ENCODE results near the gene SLC20A1. TPM values are rescaled to one million over a fixed set of nuclear protein-coding genes. Genes with fewer than 3 reads are reported as not detected.

Gene SLC20A1
- total RNA-seq, 1 experiment from 2014 or later, result 209 TPM

DNA sequence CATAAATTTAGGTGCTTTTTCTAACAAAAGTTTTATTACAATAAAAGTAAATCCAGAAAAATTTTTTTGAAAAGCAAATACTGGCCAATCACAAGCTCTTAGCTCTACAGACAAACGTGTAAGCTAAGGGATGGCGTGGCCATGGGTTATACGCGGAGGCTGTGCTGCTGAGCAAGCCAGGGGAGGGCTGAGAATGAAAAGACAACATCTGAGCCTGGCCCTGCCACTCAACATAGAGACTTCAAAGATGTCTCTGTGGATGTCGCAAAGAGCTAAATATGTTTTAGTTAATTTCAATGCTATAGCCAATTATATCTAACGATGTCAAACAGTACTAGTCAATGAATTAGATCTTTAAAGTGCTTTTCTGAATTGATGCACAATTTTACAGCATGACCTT is 41.8 kb downstream of the SLC20A1 start:
- POLR2A ChIA-PET (ENCODE audit: unreplicated experiment), result interaction anchor here (0.5 kb wide), 1 partner anchor 29 kb away, joined by 3 read pairs; no protein-coding TSS in a partner anchor
- no peaks in the 10 kb centered on the region for H3K9me2 ChIP-seq (replicated peaks; ENCODE audit: low read length)
- no TSS peak for BruUV-seq (replicated peaks)
- H2AFZ ChIP-seq (ENCODE audit: low read length), result no peak overlapping the region
- no peaks in the 10 kb centered on the region for H3K36me3 ChIP-seq (ENCODE audit: low read depth, low read length)
- H3K27me3 ChIP-seq (ENCODE audit: low read length), result no peaks in the 10 kb centered on the region
- no peak overlapping the region for H3K4me2 ChIP-seq (ENCODE audit: low read length)
- H3K9me3 ChIP-seq (ENCODE audit: low read length), result no peaks in the 10 kb centered on the region
- H3K79me2 ChIP-seq (ENCODE audit: low read length), result no peaks in the 10 kb centered on the region
- H3F3A ChIP-seq (ENCODE audit: low read length, unreplicated experiment), result no peaks in the 10 kb centered on the region
- no peaks in the 10 kb centered on the region for H4K20me1 ChIP-seq (ENCODE audit: low read length)
- H3K4me3 ChIP-seq (ENCODE audit: low read length), result no peak overlapping the region
- TF ChIP-seq EZH2phosphoT487 (IDR thresholded peaks at IDR 0.05; ENCODE audit: borderline replicate concordance, low read length) (no peak), EZH2 (IDR thresholded peaks at IDR 0.05; ENCODE audit: low read length, unreplicated experiment) (no peak)
- TF ChIP-seq, protein P1, sequence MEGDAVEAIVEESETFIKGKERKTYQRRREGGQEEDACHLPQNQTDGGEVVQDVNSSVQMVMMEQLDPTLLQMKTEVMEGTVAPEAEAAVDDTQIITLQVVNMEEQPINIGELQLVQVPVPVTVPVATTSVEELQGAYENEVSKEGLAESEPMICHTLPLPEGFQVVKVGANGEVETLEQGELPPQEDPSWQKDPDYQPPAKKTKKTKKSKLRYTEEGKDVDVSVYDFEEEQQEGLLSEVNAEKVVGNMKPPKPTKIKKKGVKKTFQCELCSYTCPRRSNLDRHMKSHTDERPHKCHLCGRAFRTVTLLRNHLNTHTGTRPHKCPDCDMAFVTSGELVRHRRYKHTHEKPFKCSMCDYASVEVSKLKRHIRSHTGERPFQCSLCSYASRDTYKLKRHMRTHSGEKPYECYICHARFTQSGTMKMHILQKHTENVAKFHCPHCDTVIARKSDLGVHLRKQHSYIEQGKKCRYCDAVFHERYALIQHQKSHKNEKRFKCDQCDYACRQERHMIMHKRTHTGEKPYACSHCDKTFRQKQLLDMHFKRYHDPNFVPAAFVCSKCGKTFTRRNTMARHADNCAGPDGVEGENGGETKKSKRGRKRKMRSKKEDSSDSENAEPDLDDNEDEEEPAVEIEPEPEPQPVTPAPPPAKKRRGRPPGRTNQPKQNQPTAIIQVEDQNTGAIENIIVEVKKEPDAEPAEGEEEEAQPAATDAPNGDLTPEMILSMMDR (conservative IDR thresholded peaks at IDR 0.05; ENCODE audit: low read depth, low read length), result no peak
- ATAC-seq, result no peak
- H3K27ac ChIP-seq (ENCODE audit: low read length), result no peak overlapping the region
- H3K4me1 ChIP-seq (ENCODE audit: insufficient read depth, low read length), result peaks cover 39% of the 10 kb centered on the region
- CTCF ChIA-PET, result no interaction called here
- H3K9ac ChIP-seq (ENCODE audit: low read length), result no peak overlapping the region
- intact Hi-C loops (cut with micrococcal nuclease), result no loop called here
- DNase-seq, result no peak

DNA sequence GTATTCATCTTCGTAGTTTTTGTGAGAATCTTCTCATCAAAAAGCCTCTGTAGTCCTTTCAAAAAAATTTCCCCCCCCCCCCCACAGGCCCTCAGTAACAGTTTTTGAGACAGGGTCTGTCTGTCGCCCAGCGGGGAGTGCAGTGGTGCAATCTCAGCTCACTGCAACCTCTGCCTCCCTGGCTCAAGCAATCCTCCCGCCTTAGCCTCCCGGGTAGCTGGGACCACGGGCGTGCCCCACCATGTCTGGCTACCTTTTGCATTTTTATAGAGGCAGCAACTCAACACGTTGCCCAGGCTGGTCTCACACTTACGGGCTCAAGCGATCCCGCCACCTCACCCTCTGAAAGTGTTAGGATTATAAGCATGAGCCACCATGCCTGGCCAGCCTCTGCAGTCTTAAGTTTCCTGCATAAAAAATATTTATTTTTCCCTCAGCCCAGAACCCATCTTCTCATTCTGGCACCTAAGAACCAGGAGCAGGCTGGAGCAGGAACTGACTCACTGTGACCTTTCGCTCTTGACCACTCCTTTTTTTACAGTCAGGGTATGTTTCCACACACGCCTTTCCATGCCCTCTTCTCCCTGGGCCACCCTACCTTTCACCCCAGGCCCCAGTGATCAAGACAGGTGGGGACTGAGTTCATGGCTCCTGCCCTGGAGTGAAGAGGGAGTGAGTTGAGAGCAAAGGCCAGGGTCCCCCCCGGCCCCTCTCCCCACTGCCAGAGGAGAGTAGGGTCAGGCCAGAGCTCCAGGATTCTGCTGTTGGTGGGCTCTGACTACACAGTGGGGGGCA is 42.5 kb downstream of the SLC20A1 start:
- no peaks in the 10 kb centered on the region for H4K20me1 ChIP-seq (ENCODE audit: low read length)
- no peaks in the 10 kb centered on the region for H3K79me2 ChIP-seq (ENCODE audit: low read length)
- peak overlapping the region; percentile 65 for H3K27ac ChIP-seq (ENCODE audit: low read length)
- H3F3A ChIP-seq (ENCODE audit: low read length, unreplicated experiment), result no peaks in the 10 kb centered on the region
- ChIA-PET POLR2A (ENCODE audit: unreplicated experiment) (no interaction called here), CTCF (no interaction called here)
- no peaks in the 10 kb centered on the region for H3K36me3 ChIP-seq (ENCODE audit: low read depth, low read length)
- H3K4me2 ChIP-seq (ENCODE audit: low read length), result peak overlapping the region; percentile 53
- intact Hi-C loops (cut with micrococcal nuclease), result no loop called here
- H3K9me2 ChIP-seq (replicated peaks; ENCODE audit: low read length), result no peaks in the 10 kb centered on the region
- H3K27me3 ChIP-seq (ENCODE audit: low read length), result no peaks in the 10 kb centered on the region
- DNase-seq, result peak; percentile 58
- BruUV-seq (replicated peaks), result no TSS peak
- no peak overlapping the region for H3K4me3 ChIP-seq (ENCODE audit: low read length)
- ATAC-seq, result peak; percentile 38
- H3K4me1 ChIP-seq (ENCODE audit: insufficient read depth, low read length), result peaks cover 47% of the 10 kb centered on the region
- H2AFZ ChIP-seq (ENCODE audit: low read length), result peak overlapping the region; percentile 46
- H3K9ac ChIP-seq (ENCODE audit: low read length), result peak overlapping the region; percentile 36; the same call in 1 of the 2 replicates
- H3K9me3 ChIP-seq (ENCODE audit: low read length), result no peaks in the 10 kb centered on the region
- TF ChIP-seq EZH2phosphoT487 (IDR thresholded peaks at IDR 0.05; ENCODE audit: borderline replicate concordance, low read length), result no peak
- no peak for TF ChIP-seq EZH2 (IDR thresholded peaks at IDR 0.05; ENCODE audit: low read length, unreplicated experiment)
- TF ChIP-seq, protein P1 (conservative IDR thresholded peaks at IDR 0.05; ENCODE audit: low read depth, low read length), result no peak

Data from PC-3 (cell line).